ENCODE results near the gene ABCA13.

GRCh38 chr7:48321319-48322010 is 150.2 kb downstream of the ABCA13 start:
- TF ChIP-seq POLR2AphosphoS5 (IDR thresholded peaks at IDR 0.05; ENCODE audit: low read depth, low read length) (no peak), TAF1 (IDR thresholded peaks at IDR 0.05; ENCODE audit: borderline replicate concordance, insufficient read depth, low read length) (no peak), SIN3A (IDR thresholded peaks at IDR 0.05; ENCODE audit: borderline replicate concordance, insufficient read depth, low read length) (no peak)
